Upper lobe of left lung (tissue), 4 donors: ENCODE results near the gene AXIN2.

ENCODE experiments used
- POLR2A ChIP-seq, 4 donors: fragments of 450-650 bp; IDR thresholded peaks; one replicate each; pipeline ENCODE4 v1.5.1; 2016 to 2017; ENCODE audit warnings: antibody characterized with exemption in 4 of 4, mild to moderate bottlenecking in 2 of 4
- POLR2AphosphoS5 ChIP-seq, 2 donors: sonication (generic); formaldehyde crosslinking; IDR thresholded peaks; one replicate each; pipeline ENCODE4 v1.5.1; 2017; ENCODE audit warnings: antibody characterized with exemption in 2 of 2
- TF ChIP-seq, protein P1 (sequence below), 6 experiments: fragments of 450-650 bp in 4 of 6; fragments of 200-600 bp in 2 of 6; sonication (generic) in 2 of 6; IDR thresholded peaks; one replicate each; pipeline ENCODE4 v1.5.1; 2016 to 2019; ENCODE audit warnings: antibody characterized with exemption in 6 of 6

DNA sequence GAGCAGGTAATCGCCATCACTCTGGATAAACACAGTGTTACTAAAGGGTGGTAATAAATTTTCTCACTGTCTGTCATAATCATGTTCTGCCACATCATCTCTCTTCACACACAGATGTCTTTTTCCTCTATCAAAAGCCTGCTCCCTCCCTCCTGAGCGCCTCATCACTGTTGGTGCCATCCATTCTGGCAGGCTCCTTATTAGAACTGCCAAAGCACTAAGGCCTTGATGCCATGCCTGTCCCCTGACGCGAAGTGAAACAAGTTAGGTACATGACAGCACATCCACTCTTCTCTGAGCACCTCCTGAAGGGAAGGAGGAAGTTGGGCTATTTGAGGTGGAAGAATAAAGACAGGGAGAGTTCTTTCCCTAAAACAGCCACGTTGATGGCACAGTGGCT lies 38.2 kb upstream of the AXIN2 start:
- TF ChIP-seq POLR2A (IDR thresholded peaks at IDR 0.05) (no peak), POLR2AphosphoS5 (IDR thresholded peaks at IDR 0.05) (no peak)
- TF ChIP-seq, protein P1, sequence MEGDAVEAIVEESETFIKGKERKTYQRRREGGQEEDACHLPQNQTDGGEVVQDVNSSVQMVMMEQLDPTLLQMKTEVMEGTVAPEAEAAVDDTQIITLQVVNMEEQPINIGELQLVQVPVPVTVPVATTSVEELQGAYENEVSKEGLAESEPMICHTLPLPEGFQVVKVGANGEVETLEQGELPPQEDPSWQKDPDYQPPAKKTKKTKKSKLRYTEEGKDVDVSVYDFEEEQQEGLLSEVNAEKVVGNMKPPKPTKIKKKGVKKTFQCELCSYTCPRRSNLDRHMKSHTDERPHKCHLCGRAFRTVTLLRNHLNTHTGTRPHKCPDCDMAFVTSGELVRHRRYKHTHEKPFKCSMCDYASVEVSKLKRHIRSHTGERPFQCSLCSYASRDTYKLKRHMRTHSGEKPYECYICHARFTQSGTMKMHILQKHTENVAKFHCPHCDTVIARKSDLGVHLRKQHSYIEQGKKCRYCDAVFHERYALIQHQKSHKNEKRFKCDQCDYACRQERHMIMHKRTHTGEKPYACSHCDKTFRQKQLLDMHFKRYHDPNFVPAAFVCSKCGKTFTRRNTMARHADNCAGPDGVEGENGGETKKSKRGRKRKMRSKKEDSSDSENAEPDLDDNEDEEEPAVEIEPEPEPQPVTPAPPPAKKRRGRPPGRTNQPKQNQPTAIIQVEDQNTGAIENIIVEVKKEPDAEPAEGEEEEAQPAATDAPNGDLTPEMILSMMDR (IDR thresholded peaks at IDR 0.05), result no peak
